Activated T-cell treated with anti-CD3 and anti-CD28 coated beads, Interleukin-2, amount 50 U/mL, for 72 hours (primary cell): ENCODE data around the gene H6PD. TPM values are rescaled to one million over a fixed set of nuclear protein-coding genes. Genes with fewer than 3 reads are reported as not detected.

ENCODE experiments used
- ATAC-seq, 2 donors: fragments of 150-1000 bp; cut with Tn5 transposase; replicated peaks in 1 of 2; 2 replicates each; pipeline ENCODE4 v1.10.0; 2021; ENCODE audit warnings: moderate library complexity in 2 of 2, mild to moderate bottlenecking in 1 of 2
- DNase-seq, 2 donors: peaks; one replicate each; pipeline ENCODE4 v3.0.0; 2021 to 2022; ENCODE audit warnings: mixed read lengths in 1 of 2
- H3K27ac Mint-ChIP-seq: one replicate; pipeline ENCODE4 v1.8.0; 2022; ENCODE audit warnings: mild to moderate bottlenecking, moderate library complexity, mixed read lengths
- H3K27me3 Mint-ChIP-seq: one replicate; pipeline ENCODE4 v1.8.0; 2022; ENCODE audit warnings: low read depth, mixed read lengths
- H3K36me3 Mint-ChIP-seq, 2 donors: one replicate each; pipeline ENCODE4 v1.8.0; 2022; ENCODE audit warnings: mixed read lengths in 2 of 2, mild to moderate bottlenecking in 1 of 2; ENCODE audit not compliant: insufficient read depth in 2 of 2
- H3K4me1 Mint-ChIP-seq: one replicate; pipeline ENCODE4 v1.8.0; 2022; ENCODE audit warnings: low read depth, mixed read lengths
- H3K4me3 Mint-ChIP-seq, 2 donors: one replicate each; pipeline ENCODE4 v1.8.0; 2022; ENCODE audit warnings: mild to moderate bottlenecking in 2 of 2, mixed read lengths in 2 of 2, moderate library complexity in 2 of 2
- H3K9me3 Mint-ChIP-seq, 2 donors: one replicate each; pipeline ENCODE4 v1.8.0; 2022; ENCODE audit warnings: mixed read lengths in 2 of 2
- total RNA-seq, 2 donors: library from RNA; stranded (reverse); gene quantifications; one replicate each; pipeline ENCODE4 v1.2.3, GENCODE V29; 2022

The H6PD gene
- total RNA-seq, 2 donors from 2014 or later, result 20.2 to 21.0 TPM

- Mint-ChIP-seq H3K36me3 (no peaks in the 10 kb centered on the region), H3K27ac (no peak overlapping the region), H3K4me3 (peak overlapping the region; percentile 50 to 57), H3K27me3 (peaks cover 70% of the 10 kb centered on the region), H3K4me1 (peaks cover 52% of the 10 kb centered on the region), H3K9me3 (no peaks in the 10 kb centered on the region)
- ATAC-seq (peak; percentile 10 to 26), DNase-seq (peak in 1 of 2 donors; percentile 28)
Measured at GRCh38 chr1:9198538-9199361, 35.8 kb upstream of the H6PD start.

- H3K9me3 Mint-ChIP-seq, result no peaks in the 10 kb centered on the region
- no peaks in the 10 kb centered on the region for H3K36me3 Mint-ChIP-seq
- H3K4me1 Mint-ChIP-seq, result peaks cover 62% of the 10 kb centered on the region
Measured at GRCh38 chr1:9200441-9200840, 34.1 kb upstream of the H6PD start.

GRCh38 chr1:9201401-9202239 lies 33.0 kb upstream of the H6PD start:
- Mint-ChIP-seq H3K4me1 (peaks cover 55% of the 10 kb centered on the region), H3K27ac (no peak overlapping the region), H3K36me3 (no peaks in the 10 kb centered on the region), H3K9me3 (no peaks in the 10 kb centered on the region), H3K27me3 (peaks cover 85% of the 10 kb centered on the region), H3K4me3 (peak overlapping the region; percentile 73 to 86)
- ATAC-seq (peak in 1 of 2 donors; percentile 17), DNase-seq (peak; percentile 26 to 30)

More at GRCh38 chr1:9200441-9200840, 34.1 kb upstream of the H6PD start:
- DNase-seq (no peak), ATAC-seq (no peak)
- Mint-ChIP-seq H3K27me3 (peaks cover 78% of the 10 kb centered on the region), H3K27ac (no peak overlapping the region), H3K4me3 (peak overlapping the region; percentile 44 to 73)

GRCh38 chr1:9202240-9202870 lies 32.2 kb upstream of the H6PD start:
- no peaks in the 10 kb centered on the region for H3K9me3 Mint-ChIP-seq
- peaks cover 0 to 3% of the 10 kb centered on the region in 2 donors for H3K36me3 Mint-ChIP-seq
- peaks cover 80% of the 10 kb centered on the region for H3K27me3 Mint-ChIP-seq
- peak overlapping the region; percentile 73 to 86 for H3K4me3 Mint-ChIP-seq
- ATAC-seq (no peak), DNase-seq (no peak)
- peaks cover 59% of the 10 kb centered on the region for H3K4me1 Mint-ChIP-seq
- H3K27ac Mint-ChIP-seq, result no peak overlapping the region

- Mint-ChIP-seq H3K27me3 (peaks cover 69% of the 10 kb centered on the region), H3K9me3 (no peaks in the 10 kb centered on the region), H3K36me3 (peaks cover 0 to 3% of the 10 kb centered on the region in 2 donors), H3K4me1 (peaks cover 67% of the 10 kb centered on the region), H3K27ac (no peak overlapping the region), H3K4me3 (peak overlapping the region; percentile 73 to 86)
- DNase-seq (peak; percentile 74 to 76), ATAC-seq (peak; percentile 81 to 84)
Measured at GRCh38 chr1:9203511-9203982, 31.0 kb upstream of the H6PD start.

- no peak overlapping the region for H3K27ac Mint-ChIP-seq
- H3K9me3 Mint-ChIP-seq, result no peaks in the 10 kb centered on the region
- peak overlapping the region in 1 of 2 donors; percentile 15 for H3K4me3 Mint-ChIP-seq
- peaks cover 67% of the 10 kb centered on the region for H3K4me1 Mint-ChIP-seq
- peaks cover 0 to 3% of the 10 kb centered on the region in 2 donors for H3K36me3 Mint-ChIP-seq
- DNase-seq (no peak), ATAC-seq (no peak)
- H3K27me3 Mint-ChIP-seq, result peaks cover 64% of the 10 kb centered on the region
Measured at GRCh38 chr1:9204156-9204720, 30.3 kb upstream of the H6PD start.

GRCh38 chr1:9207086-9207485 lies 27.5 kb upstream of the H6PD start:
- DNase-seq (peak; percentile 36 to 37), ATAC-seq (peak; percentile 52 to 77)
- peaks cover 45% of the 10 kb centered on the region for H3K4me1 Mint-ChIP-seq
- no peak overlapping the region for H3K27ac Mint-ChIP-seq
- H3K9me3 Mint-ChIP-seq, result no peaks in the 10 kb centered on the region
- H3K27me3 Mint-ChIP-seq, result peaks cover 44% of the 10 kb centered on the region
- peak overlapping the region in 1 of 2 donors; percentile 59 for H3K4me3 Mint-ChIP-seq
- peaks cover 0 to 3% of the 10 kb centered on the region in 2 donors for H3K36me3 Mint-ChIP-seq

GRCh38 chr1:9207715-9208114 lies 26.9 kb upstream of the H6PD start:
- peaks cover 37% of the 10 kb centered on the region for H3K27me3 Mint-ChIP-seq
- no peak for DNase-seq
- H3K4me3 Mint-ChIP-seq, result peak overlapping the region in 1 of 2 donors; percentile 59
- ATAC-seq, result no peak
- no peaks in the 10 kb centered on the region for H3K9me3 Mint-ChIP-seq
- H3K4me1 Mint-ChIP-seq, result peaks cover 39% of the 10 kb centered on the region
- no peak overlapping the region for H3K27ac Mint-ChIP-seq
- H3K36me3 Mint-ChIP-seq, result peaks cover 0 to 3% of the 10 kb centered on the region in 2 donors

GRCh38 chr1:9211291-9211811 lies 23.2 kb upstream of the H6PD start:
- Mint-ChIP-seq H3K27ac (peak overlapping the region; percentile 13), H3K9me3 (no peaks in the 10 kb centered on the region), H3K36me3 (peaks cover 0 to 3% of the 10 kb centered on the region in 2 donors), H3K27me3 (peaks cover 8% of the 10 kb centered on the region), H3K4me3 (no peak overlapping the region), H3K4me1 (peaks cover 17% of the 10 kb centered on the region)
- DNase-seq, result no peak
- ATAC-seq, result peak in 1 of 2 donors; percentile 32

- Mint-ChIP-seq H3K27ac (no peak overlapping the region), H3K4me3 (no peak overlapping the region), H3K9me3 (no peaks in the 10 kb centered on the region), H3K36me3 (no peaks in the 10 kb centered on the region), H3K4me1 (peaks cover 3% of the 10 kb centered on the region), H3K27me3 (peaks cover 8% of the 10 kb centered on the region)
- no peak for ATAC-seq
- DNase-seq, result no peak
Measured at GRCh38 chr1:9212735-9213134, 21.8 kb upstream of the H6PD start.

- DNase-seq (no peak), ATAC-seq (no peak)
- Mint-ChIP-seq H3K36me3 (no peaks in the 10 kb centered on the region), H3K27ac (no peak overlapping the region), H3K4me3 (no peak overlapping the region), H3K4me1 (no peaks in the 10 kb centered on the region), H3K27me3 (peaks cover 8% of the 10 kb centered on the region), H3K9me3 (no peaks in the 10 kb centered on the region)
Measured at GRCh38 chr1:9213956-9214355, 20.6 kb upstream of the H6PD start.

- no peak overlapping the region for H3K27ac Mint-ChIP-seq
- ATAC-seq (no peak), DNase-seq (no peak)
- no peaks in the 10 kb centered on the region for H3K4me1 Mint-ChIP-seq
- no peak overlapping the region for H3K4me3 Mint-ChIP-seq
- H3K36me3 Mint-ChIP-seq, result no peaks in the 10 kb centered on the region
- no peaks in the 10 kb centered on the region for H3K9me3 Mint-ChIP-seq
- H3K27me3 Mint-ChIP-seq, result no peaks in the 10 kb centered on the region
Measured at GRCh38 chr1:9218917-9219316, 15.7 kb upstream of the H6PD start.
